Loucy (cell line): ENCODE data around the gene BHLHA15.

Experiments used
- CTCF ChIP-seq: fragments of 200-600 bp; sonication (generic); conservative IDR thresholded peaks from 2 replicates; pipeline ENCODE4 v1.5.1; 2014; ENCODE audit warnings: mild to moderate bottlenecking, antibody characterized with exemption, low read length
- EZH2phosphoT487 ChIP-seq: fragments of 200-600 bp; IDR thresholded peaks from 2 replicates; pipeline ENCODE4 v1.6.1; 2018; ENCODE audit warnings: antibody characterized with exemption, mild to moderate bottlenecking, moderate library complexity, borderline replicate concordance

GRCh38 chr7:98177553-98177952, 33.7 kb upstream of the BHLHA15 start:
- TF ChIP-seq CTCF (no peak), EZH2phosphoT487 (no peak)
